Ovary (tissue), 9 donors: ENCODE data around the gene RGMA. TPM values are rescaled to one million over a fixed set of nuclear protein-coding genes. Genes with fewer than 3 reads are reported as not detected.

ENCODE experiments used
- DNase-seq, 5 donors: peaks; one replicate each; pipeline ENCODE4 v3.0.0-alpha.2; 2019 to 2020
- H3K27ac ChIP-seq, 2 donors: fragments of 200-600 bp; one replicate each; pipeline versions ENCODE4 v1.5.1 to v1.8.0; 2019 to 2022
- H3K27me3 ChIP-seq: fragments of 200-600 bp; one replicate; pipeline ENCODE4 v1.8.0; 2022
- H3K36me3 ChIP-seq: fragments of 200-600 bp; sonication (generic); one replicate; pipeline ENCODE4 v1.5.1; 2019
- H3K4me1 ChIP-seq: one replicate; pipeline ENCODE4 v1.8.1; 2013; ENCODE audit warnings: mild to moderate bottlenecking, moderate library complexity; ENCODE audit not compliant: insufficient read depth
- H3K4me3 ChIP-seq: fragments of 200-600 bp; sonication (generic); one replicate; pipeline ENCODE4 v1.5.1; 2017
- H3K9me3 ChIP-seq, 2 donors: fragments of 200-600 bp in 1 of 2; sonication (generic) in 1 of 2; one replicate each; pipeline versions ENCODE4 v1.5.1 to v1.8.1; 2013 to 2019; ENCODE audit warnings: mild to moderate bottlenecking in 1 of 2, moderate library complexity in 1 of 2
- EP300 ChIP-seq: sonication (generic); formaldehyde crosslinking; IDR thresholded peaks from one replicate; pipeline ENCODE4 v1.6.1; 2017; ENCODE audit warnings: antibody characterized with exemption
- POLR2A ChIP-seq: fragments of 450-650 bp; IDR thresholded peaks from one replicate; pipeline ENCODE4 v1.6.1; 2017; ENCODE audit warnings: antibody characterized with exemption, mild to moderate bottlenecking, moderate library complexity
- WGBS, 3 donors: extraction: QIAGEN DNeasy Blood & Tissue Kit in 1 of 3; methylation state at CpG; one replicate each; pipeline versions ENCODE4 v1.1.5 to v1.1.7; 2013 to 2017; 5-methylcytosine and 5-hydroxymethylcytosine counted together
- intact Hi-C, 4 donors: fragments of 100-400 bp; cut with DNase I; formaldehyde crosslinking; loops; one replicate each; pipeline versions ENCODE4 v1.11.0 to v1.15.1; 2022 to 2023
- polyA plus RNA-seq, 2 donors: library from polyadenylated mRNA; stranded (reverse); fragments of 200-250 nt in 1 of 2; fragments of 350-450 nt in 1 of 2; fragmentation: Illumina TruSeq in 1 of 2; extraction: RNeasy Lipid Tissue Mini Kit (QIAGEN cat#74804) in 1 of 2; gene quantifications; one replicate each; pipeline ENCODE4 v1.2.3, GENCODE V29; 2013 to 2014
- total RNA-seq, 7 donors: library from RNA; depleted of rRNA in 2 of 7; stranded (reverse); fragments of >200 nt in 2 of 7; fragmentation: NEBNext Ultra II Directional in 3 of 7; extraction: Animal tissue kit (Norgen Biotek cat#: 25700) in 3 of 7; gene quantifications; one replicate each; pipeline versions ENCODE4 v1.1.0 to v1.2.4, GENCODE V29; 2016 to 2023
- TF ChIP-seq, protein P1 (sequence below), 3 donors: fragments of 450-650 bp in 2 of 3; fragments of 200-600 bp in 1 of 3; IDR thresholded peaks; one replicate each; pipeline versions ENCODE4 v1.5.1 to v1.8.0; 2016 to 2022; ENCODE audit warnings: antibody characterized with exemption in 3 of 3, mild to moderate bottlenecking in 1 of 3
- donor health status: DM: no; HTN: no; CAD: no; lungs with moderate emphysema.
- donor health status: DM: no; HTN: no; CAD: no.
- donor health status: Bipolar disorder and iron deficiency.
- donor health status: DM: yes; HTN: yes; CAD: no.
- donor health status: DM: no; HTN: no; CAD: no.
- donor health status: DM: yes; HTN: yes; CAD: no.

RGMA gene
- total and polyA plus RNA-seq, 9 donors: 2.8 to 47.6 (median 31.6) TPM

DNA sequence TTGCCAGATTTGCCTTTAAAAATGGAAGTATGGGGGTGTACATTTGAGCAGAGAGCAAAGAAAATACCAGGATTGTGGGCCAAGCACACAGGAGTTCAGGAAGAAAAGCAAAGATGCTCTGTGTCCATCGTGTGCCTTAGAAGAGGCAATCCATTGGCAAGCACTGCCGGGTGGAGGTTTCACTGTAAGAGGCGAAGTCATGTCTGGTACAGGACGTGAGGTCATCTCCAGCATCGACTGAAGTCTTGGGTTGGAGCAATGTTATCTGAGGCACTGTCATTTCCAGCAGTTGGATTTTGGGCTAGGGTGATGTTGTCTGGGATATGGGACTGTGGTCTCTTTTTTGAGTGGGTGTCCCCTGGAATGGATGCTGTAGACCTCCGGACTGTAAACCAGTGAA is 4.8 kb upstream of the RGMA start:
- H3K4me3 ChIP-seq: no peak overlapping the region
- peaks cover 2% of the 10 kb centered on the region for H3K4me1 ChIP-seq
- H3K27ac ChIP-seq: no peak overlapping the region
- intact Hi-C loops: loop anchor here in 1 of 4 donors (10.0 kb wide), 1 partner anchor 51 kb away; no protein-coding TSS in a partner anchor
- DNase-seq: no peak
- TF ChIP-seq EP300 (no peak), POLR2A (no peak)
- TF ChIP-seq, protein P1, sequence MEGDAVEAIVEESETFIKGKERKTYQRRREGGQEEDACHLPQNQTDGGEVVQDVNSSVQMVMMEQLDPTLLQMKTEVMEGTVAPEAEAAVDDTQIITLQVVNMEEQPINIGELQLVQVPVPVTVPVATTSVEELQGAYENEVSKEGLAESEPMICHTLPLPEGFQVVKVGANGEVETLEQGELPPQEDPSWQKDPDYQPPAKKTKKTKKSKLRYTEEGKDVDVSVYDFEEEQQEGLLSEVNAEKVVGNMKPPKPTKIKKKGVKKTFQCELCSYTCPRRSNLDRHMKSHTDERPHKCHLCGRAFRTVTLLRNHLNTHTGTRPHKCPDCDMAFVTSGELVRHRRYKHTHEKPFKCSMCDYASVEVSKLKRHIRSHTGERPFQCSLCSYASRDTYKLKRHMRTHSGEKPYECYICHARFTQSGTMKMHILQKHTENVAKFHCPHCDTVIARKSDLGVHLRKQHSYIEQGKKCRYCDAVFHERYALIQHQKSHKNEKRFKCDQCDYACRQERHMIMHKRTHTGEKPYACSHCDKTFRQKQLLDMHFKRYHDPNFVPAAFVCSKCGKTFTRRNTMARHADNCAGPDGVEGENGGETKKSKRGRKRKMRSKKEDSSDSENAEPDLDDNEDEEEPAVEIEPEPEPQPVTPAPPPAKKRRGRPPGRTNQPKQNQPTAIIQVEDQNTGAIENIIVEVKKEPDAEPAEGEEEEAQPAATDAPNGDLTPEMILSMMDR (IDR thresholded peaks at IDR 0.05): no peak
- H3K9me3 ChIP-seq: no peaks in the 10 kb centered on the region
- H3K27me3 ChIP-seq: no peaks in the 10 kb centered on the region
- 86 to 87% (median 86%) methylated on average over 6 of the region's 6 CpGs for WGBS, 3 donors
- H3K36me3 ChIP-seq: no peaks in the 10 kb centered on the region

DNA sequence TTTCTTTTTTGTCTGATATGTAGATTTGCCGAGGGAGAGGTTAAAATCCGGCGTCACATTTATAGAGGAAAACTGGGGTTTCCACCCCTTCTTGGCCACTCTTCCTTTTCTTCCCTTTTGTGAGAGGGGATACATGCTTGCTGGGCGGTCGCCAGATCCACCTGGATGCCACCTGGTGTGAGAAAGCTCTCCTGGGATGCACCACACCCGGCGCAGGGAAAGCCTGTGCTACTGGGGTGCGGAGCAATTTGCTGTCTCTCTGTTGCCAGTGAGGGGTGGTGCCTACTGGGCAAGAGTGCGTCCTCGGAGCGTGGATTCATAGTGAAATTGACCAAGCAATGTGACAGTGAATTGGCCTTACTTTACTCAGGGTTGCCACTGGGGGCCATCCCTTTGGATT is 2.5 kb upstream of the RGMA start:
- no peak for DNase-seq
- no peaks in the 10 kb centered on the region for H3K36me3 ChIP-seq
- intact Hi-C loops: loop anchor here in 1 of 4 donors (10.0 kb wide), 1 partner anchor 53 kb away; no protein-coding TSS in a partner anchor
- WGBS, 3 donors: 86 to 94% (median 89%) methylated on average over 11 of the region's 11 CpGs
- peaks cover 6% of the 10 kb centered on the region for H3K4me1 ChIP-seq
- TF ChIP-seq, protein P1 (IDR thresholded peaks at IDR 0.05): no peak
- TF ChIP-seq EP300: no peak
- TF ChIP-seq POLR2A: no peak
- H3K27me3 ChIP-seq: no peaks in the 10 kb centered on the region
- H3K4me3 ChIP-seq: no peak overlapping the region
- no peaks in the 10 kb centered on the region for H3K9me3 ChIP-seq
- H3K27ac ChIP-seq: no peak overlapping the region

DNA sequence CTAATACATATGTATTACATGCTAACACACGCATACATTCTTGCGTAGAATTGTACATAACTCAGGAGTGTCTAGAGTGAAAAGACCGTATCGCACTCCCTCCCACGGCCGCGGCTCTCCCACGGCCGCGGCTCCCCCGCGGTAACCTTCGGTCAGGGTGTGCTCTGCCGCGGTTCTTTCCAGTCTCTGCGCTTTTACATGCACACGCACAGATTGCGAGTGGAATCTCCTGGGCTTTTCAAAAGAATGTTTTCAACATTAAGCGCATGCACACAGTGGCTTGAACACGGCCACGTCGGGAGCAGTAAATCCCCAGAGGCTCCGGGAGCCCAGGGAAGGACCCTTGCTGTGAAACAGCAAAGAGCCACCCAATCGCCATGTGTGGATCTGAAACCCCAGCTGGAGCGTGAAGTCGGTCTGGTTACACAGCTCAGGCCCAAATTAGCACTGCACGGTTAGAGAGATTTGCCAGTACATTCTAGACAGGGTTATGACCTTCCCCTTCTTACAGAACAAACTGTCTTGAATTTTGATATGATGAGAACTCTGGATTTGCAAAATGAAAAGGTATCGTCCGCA is 805 bp upstream of the RGMA start:
- no peak for TF ChIP-seq POLR2A
- TF ChIP-seq, protein P1 (IDR thresholded peaks at IDR 0.05): no peak
- no peak for TF ChIP-seq EP300
- WGBS, 3 donors: 5 to 8% (median 5%) methylated on average over 29 of the region's 29 CpGs
- Histone ChIP-seq H3K9me3 (no peaks in the 10 kb centered on the region), H3K4me1 (peaks cover 6% of the 10 kb centered on the region), H3K27ac (no peak overlapping the region), H3K4me3 (peak overlapping the region; percentile 68), H3K36me3 (no peaks in the 10 kb centered on the region), H3K27me3 (no peaks in the 10 kb centered on the region)
- peak in 3 of 5 donors; percentile 22 to 55 (median 25) for DNase-seq
- intact Hi-C loops: loop anchor here in 2 of 4 donors (5.0 to 10.0 kb wide), 4 partner anchors 55 to 527 kb away; no protein-coding TSS in a partner anchor

DNA sequence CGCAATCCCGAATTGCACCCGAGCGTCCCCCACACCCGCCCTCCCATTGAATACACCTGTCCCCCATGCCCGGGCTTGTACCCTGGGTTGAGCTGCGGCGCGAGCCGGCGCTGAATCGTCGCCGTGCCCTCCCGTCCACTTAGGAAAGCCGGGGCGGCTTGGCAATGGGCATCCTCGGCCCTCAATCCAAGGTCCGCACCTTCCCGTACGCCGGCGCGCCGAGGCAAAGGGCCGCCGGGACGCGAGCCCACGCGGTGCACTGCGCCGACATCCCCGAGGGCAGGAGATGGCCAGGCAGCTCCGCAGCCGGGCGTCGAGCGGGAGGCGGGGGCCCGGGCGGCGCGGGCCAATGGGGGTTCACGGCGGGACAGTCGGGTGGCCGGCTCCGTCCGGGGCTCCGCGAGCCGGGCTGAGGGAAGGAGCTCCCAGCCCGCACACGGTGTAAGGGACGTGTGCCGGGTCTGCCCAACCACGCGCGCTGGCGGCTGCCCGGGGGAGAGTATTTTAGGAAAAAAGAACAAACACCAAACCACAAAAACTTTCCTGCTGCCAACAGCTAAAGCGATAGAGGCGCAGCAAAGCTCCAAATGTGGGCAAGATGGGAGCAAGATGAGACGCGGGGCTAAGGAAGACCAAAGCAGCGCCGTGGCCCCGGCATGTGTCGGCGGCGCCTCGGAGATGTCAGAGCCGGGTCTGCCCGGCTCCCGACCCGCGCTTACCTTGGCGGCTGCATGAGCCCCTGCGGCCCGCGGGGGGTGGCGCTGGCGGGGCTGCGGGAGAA is 621 bp downstream of the RGMA start:
- peak overlapping the region; percentile 68 for H3K4me3 ChIP-seq
- no peaks in the 10 kb centered on the region for H3K27me3 ChIP-seq
- H3K27ac ChIP-seq: peak overlapping the region; percentile 40 to 79
- no peaks in the 10 kb centered on the region for H3K36me3 ChIP-seq
- H3K4me1 ChIP-seq: peaks cover 6% of the 10 kb centered on the region
- TF ChIP-seq POLR2A (no peak), EP300 (no peak)
- TF ChIP-seq, protein P1 (IDR thresholded peaks at IDR 0.05): no peak
- intact Hi-C loops: loop anchor here in 2 of 4 donors (5.0 to 10.0 kb wide), 3 partner anchors 56 to 529 kb away; no protein-coding TSS in a partner anchor
- H3K9me3 ChIP-seq: no peaks in the 10 kb centered on the region
- WGBS, 3 donors: 0 to 1% (median 1%) methylated on average over 53 to 85 of the region's 85 CpGs
- DNase-seq: peak; percentile 40 to 75 (median 47)
